Measurements from ENCODE around the gene ASGR2.
"Not testable (repeated sequence)": the region's sequence is repeated elsewhere in the genome, so short reads cannot be mapped to it uniquely, and the experiment has no call there.

Gene ASGR2

DNA sequence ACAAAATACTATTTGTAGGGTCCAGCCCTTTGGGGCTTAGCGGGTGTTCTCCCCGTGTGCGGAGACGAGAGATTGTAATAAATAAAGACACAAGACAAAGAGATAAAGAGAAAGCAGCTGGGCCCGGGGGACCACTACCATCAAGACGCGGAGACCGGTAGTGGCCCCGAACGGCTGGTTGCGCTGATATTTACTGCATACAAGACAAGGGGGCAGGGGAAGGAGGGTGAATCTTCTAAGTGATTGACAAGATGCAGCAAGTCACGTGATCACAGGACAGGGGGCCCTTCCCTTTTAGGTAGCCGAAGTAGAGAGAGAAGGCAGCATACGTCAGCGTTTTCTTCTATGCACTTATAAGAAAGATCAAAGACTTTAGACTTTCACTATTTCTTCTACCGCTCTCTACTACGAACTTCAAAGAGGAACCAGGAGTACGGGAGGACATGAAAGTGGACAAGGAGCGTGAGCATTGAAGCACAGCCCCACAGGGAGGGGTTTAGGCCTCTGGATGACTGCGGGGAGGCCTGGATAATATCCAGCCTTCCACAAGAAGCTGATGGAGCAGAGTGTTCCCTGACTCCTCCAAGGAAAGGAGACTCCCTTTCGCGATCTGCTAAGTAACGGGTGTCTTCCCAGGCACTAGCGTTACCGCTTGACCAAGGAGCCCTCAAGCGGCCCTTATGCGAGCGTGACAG is 23.2 kb downstream of the ASGR2 start:
- H2AK5ac ChIP-seq (ENCODE audit: low read length); H3K4ac ChIP-seq (ENCODE audit: low read depth, low read length); H3K9ac ChIP-seq (ENCODE audit: low read length); H3K4me3 ChIP-seq (ENCODE audit: low read length); H3K27me3 ChIP-seq (ENCODE audit: insufficient read depth, low read length, poor library complexity); H2BK15ac ChIP-seq (replicated peaks; ENCODE audit: low read depth); H3K4me1 ChIP-seq (ENCODE audit: control insufficient read depth, low read depth, low read length); H3K36me3 ChIP-seq (ENCODE audit: control insufficient read depth, insufficient read depth, low read length); H3K23ac ChIP-seq (ENCODE audit: low read length); H3K18ac ChIP-seq (ENCODE audit: low read length); H2BK120ac ChIP-seq (ENCODE audit: low read depth, low read length); H3K56ac ChIP-seq (ENCODE audit: low read length); H4K8ac ChIP-seq (ENCODE audit: low read depth, low read length); DNase-seq; H3K4me2 ChIP-seq (ENCODE audit: low read length); H2BK5ac ChIP-seq (ENCODE audit: low read length); H3K79me2 ChIP-seq (ENCODE audit: control insufficient read depth, insufficient read depth, low read length); H3K79me1 ChIP-seq (ENCODE audit: low read length); H3K27ac ChIP-seq (ENCODE audit: low read depth, low read length); H4K5ac ChIP-seq (ENCODE audit: low read length): not testable (repeated sequence)
- no CpG with 5 or more reads among the region's 28 CpGs for WGBS (ENCODE audit: extremely low coverage, insufficient coverage, low lambda C conversion rate)

DNA sequence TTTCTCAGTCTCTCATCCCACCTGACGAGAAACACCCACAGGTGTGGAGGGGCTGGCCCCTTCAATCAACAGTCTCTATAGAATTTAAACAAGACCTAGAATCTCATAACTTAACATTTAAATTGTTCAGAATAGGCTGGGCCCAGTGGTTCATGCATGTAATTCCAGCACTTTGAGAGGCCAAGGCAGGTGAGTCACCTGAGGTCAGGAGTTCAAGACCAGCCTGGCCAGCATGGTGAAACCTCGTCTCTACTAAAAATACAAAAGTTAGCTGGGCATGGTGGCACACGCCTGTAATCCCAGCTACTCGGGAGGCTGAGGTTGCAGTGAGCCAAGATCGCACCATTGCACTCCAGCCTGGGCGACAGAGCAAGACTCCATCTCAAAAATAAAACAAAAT is 25.1 kb downstream of the ASGR2 start:
- H3K4me3 ChIP-seq (ENCODE audit: low read length); H3K36me3 ChIP-seq (ENCODE audit: control insufficient read depth, insufficient read depth, low read length); H2AK5ac ChIP-seq (ENCODE audit: low read length); H2BK120ac ChIP-seq (ENCODE audit: low read depth, low read length); H2BK15ac ChIP-seq (replicated peaks; ENCODE audit: low read depth); H3K27ac ChIP-seq (ENCODE audit: low read depth, low read length); H3K56ac ChIP-seq (ENCODE audit: low read length); H4K8ac ChIP-seq (ENCODE audit: low read depth, low read length); H2BK5ac ChIP-seq (ENCODE audit: low read length); H3K79me1 ChIP-seq (ENCODE audit: low read length); DNase-seq; H3K4me1 ChIP-seq (ENCODE audit: control insufficient read depth, low read depth, low read length); H4K5ac ChIP-seq (ENCODE audit: low read length); H3K4me2 ChIP-seq (ENCODE audit: low read length); H3K27me3 ChIP-seq (ENCODE audit: insufficient read depth, low read length, poor library complexity); H3K18ac ChIP-seq (ENCODE audit: low read length); H3K9ac ChIP-seq (ENCODE audit: low read length); H3K23ac ChIP-seq (ENCODE audit: low read length); H3K79me2 ChIP-seq (ENCODE audit: control insufficient read depth, insufficient read depth, low read length); H3K4ac ChIP-seq (ENCODE audit: low read depth, low read length): not testable (repeated sequence)
- no CpG with 5 or more reads among the region's 6 CpGs for WGBS (ENCODE audit: extremely low coverage, insufficient coverage, low lambda C conversion rate)

DNA sequence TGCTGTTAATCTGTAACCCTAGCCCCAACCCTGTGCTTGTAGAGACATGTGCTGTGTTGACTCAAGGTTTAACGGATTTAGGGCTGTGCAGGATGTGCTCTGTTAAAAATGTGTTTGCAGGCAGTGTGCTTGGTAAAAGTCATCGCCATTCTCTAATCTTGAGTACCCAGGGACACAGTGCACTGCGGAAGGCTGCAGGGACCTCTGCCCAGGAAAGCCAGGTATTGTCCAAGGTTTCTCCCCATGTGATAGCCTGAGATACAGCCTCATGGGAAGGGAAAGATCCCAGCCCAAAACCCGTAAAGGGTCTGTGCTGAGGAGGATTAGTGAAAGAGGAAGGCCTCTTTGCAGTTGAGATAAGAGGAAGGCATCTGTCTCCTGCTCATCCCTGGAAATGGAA is 26.2 kb downstream of the ASGR2 start:
- not testable (repeated sequence) for H3K4me1 ChIP-seq (ENCODE audit: control insufficient read depth, low read depth, low read length); H2AK5ac ChIP-seq (ENCODE audit: low read length); H4K5ac ChIP-seq (ENCODE audit: low read length); H3K79me2 ChIP-seq (ENCODE audit: control insufficient read depth, insufficient read depth, low read length); H2BK5ac ChIP-seq (ENCODE audit: low read length); H3K79me1 ChIP-seq (ENCODE audit: low read length); H3K27ac ChIP-seq (ENCODE audit: low read depth, low read length); H3K4me2 ChIP-seq (ENCODE audit: low read length); H3K23ac ChIP-seq (ENCODE audit: low read length); H3K36me3 ChIP-seq (ENCODE audit: control insufficient read depth, insufficient read depth, low read length); DNase-seq; H3K18ac ChIP-seq (ENCODE audit: low read length); H3K27me3 ChIP-seq (ENCODE audit: insufficient read depth, low read length, poor library complexity); H3K9ac ChIP-seq (ENCODE audit: low read length); H3K4ac ChIP-seq (ENCODE audit: low read depth, low read length); H3K4me3 ChIP-seq (ENCODE audit: low read length); H3K56ac ChIP-seq (ENCODE audit: low read length); H4K8ac ChIP-seq (ENCODE audit: low read depth, low read length); H2BK120ac ChIP-seq (ENCODE audit: low read depth, low read length); H2BK15ac ChIP-seq (replicated peaks; ENCODE audit: low read depth)
- WGBS (ENCODE audit: extremely low coverage, insufficient coverage, low lambda C conversion rate), result no CpG with 5 or more reads among the region's 4 CpGs

DNA sequence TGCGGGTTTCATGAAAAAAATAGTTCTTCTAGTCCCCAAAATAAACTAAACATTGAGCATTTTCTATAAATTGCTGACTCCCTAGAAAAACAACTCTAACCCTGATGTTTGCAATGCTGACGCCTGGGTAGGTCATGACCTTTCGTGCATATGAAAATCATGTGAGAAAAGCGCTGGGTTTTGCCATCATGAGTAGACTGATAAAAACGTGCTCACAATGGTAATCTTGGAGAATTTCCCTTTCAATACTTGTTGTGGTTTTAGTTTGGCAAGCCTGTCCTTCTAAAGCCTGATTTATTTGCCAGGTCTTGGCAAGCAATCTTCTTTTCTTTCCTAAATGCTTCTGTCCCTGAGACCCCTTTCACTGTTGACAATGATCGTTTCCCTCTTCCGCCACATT is 30.5 kb downstream of the ASGR2 start:
- Histone ChIP-seq H3K27ac (ENCODE audit: low read depth, low read length) (no peak overlapping the region), H3K4me2 (ENCODE audit: low read length) (no peak overlapping the region), H3K4me3 (ENCODE audit: low read length) (no peak overlapping the region), H2AK5ac (ENCODE audit: low read length) (no peak overlapping the region), H3K79me2 (ENCODE audit: control insufficient read depth, insufficient read depth, low read length) (no peaks in the 10 kb centered on the region), H3K23ac (ENCODE audit: low read length) (no peak overlapping the region), H3K56ac (ENCODE audit: low read length) (no peak overlapping the region), H3K36me3 (ENCODE audit: control insufficient read depth, insufficient read depth, low read length) (no peaks in the 10 kb centered on the region), H3K4me1 (ENCODE audit: control insufficient read depth, low read depth, low read length) (no peaks in the 10 kb centered on the region), H2BK120ac (ENCODE audit: low read depth, low read length) (no peak overlapping the region), H3K4ac (ENCODE audit: low read depth, low read length) (no peak overlapping the region), H4K8ac (ENCODE audit: low read depth, low read length) (no peak overlapping the region), H4K5ac (ENCODE audit: low read length) (no peak overlapping the region), H3K79me1 (ENCODE audit: low read length) (no peaks in the 10 kb centered on the region), H3K18ac (ENCODE audit: low read length) (no peak overlapping the region), H2BK15ac (replicated peaks; ENCODE audit: low read depth) (no peak overlapping the region), H2BK5ac (ENCODE audit: low read length) (no peak overlapping the region), H3K9ac (ENCODE audit: low read length) (no peak overlapping the region), H3K27me3 (ENCODE audit: insufficient read depth, low read length, poor library complexity) (no peaks in the 10 kb centered on the region)
- WGBS (ENCODE audit: extremely low coverage, insufficient coverage, low lambda C conversion rate), result no CpG with 5 or more reads among the region's 7 CpGs
- DNase-seq, result no peak

DNA sequence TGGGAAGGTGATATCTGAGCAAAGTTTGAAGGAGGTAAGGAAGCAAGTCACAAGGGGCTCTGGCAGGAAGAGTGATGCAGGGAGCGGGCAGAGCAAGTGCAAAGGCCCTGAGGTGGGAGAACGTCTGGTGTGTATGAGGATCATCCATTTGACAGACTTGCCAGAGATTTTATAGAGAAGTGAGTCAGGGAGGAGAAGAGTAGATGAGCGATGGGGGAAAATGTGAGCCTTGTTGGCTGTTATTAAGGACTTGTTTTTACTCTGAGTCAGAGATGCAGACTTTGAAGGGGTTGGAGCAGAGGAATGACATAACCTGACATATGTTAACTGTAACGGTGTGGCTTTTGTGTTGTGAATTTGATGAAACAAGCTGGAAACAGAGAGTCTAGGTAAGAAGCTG is 31.0 kb downstream of the ASGR2 start:
- no peak overlapping the region for H4K5ac ChIP-seq (ENCODE audit: low read length)
- H3K27ac ChIP-seq (ENCODE audit: low read depth, low read length), result no peak overlapping the region
- DNase-seq, result no peak
- H3K4me2 ChIP-seq (ENCODE audit: low read length), result no peak overlapping the region
- H2BK120ac ChIP-seq (ENCODE audit: low read depth, low read length), result no peak overlapping the region
- no CpG with 5 or more reads among the region's 4 CpGs for WGBS (ENCODE audit: extremely low coverage, insufficient coverage, low lambda C conversion rate)
- no peak overlapping the region for H3K4me3 ChIP-seq (ENCODE audit: low read length)
- H3K27me3 ChIP-seq (ENCODE audit: insufficient read depth, low read length, poor library complexity), result no peaks in the 10 kb centered on the region
- no peaks in the 10 kb centered on the region for H3K4me1 ChIP-seq (ENCODE audit: control insufficient read depth, low read depth, low read length)
- no peak overlapping the region for H3K18ac ChIP-seq (ENCODE audit: low read length)
- no peak overlapping the region for H2BK15ac ChIP-seq (replicated peaks; ENCODE audit: low read depth)
- H3K79me2 ChIP-seq (ENCODE audit: control insufficient read depth, insufficient read depth, low read length), result no peaks in the 10 kb centered on the region
- no peak overlapping the region for H3K23ac ChIP-seq (ENCODE audit: low read length)
- no peak overlapping the region for H3K9ac ChIP-seq (ENCODE audit: low read length)
- H4K8ac ChIP-seq (ENCODE audit: low read depth, low read length), result no peak overlapping the region
- H3K79me1 ChIP-seq (ENCODE audit: low read length), result no peaks in the 10 kb centered on the region
- H3K4ac ChIP-seq (ENCODE audit: low read depth, low read length), result no peak overlapping the region
- H3K56ac ChIP-seq (ENCODE audit: low read length), result no peak overlapping the region
- no peak overlapping the region for H2BK5ac ChIP-seq (ENCODE audit: low read length)
- H2AK5ac ChIP-seq (ENCODE audit: low read length), result no peak overlapping the region
- no peaks in the 10 kb centered on the region for H3K36me3 ChIP-seq (ENCODE audit: control insufficient read depth, insufficient read depth, low read length)
